CD4-positive, alpha-beta T cell treated with Interleukin-21 for 1 hour (primary cell): ENCODE data around the gene SMTN.
A peak's percentile ranks its signal among the peaks of the same experiment; 100 is the strongest.
"Not testable (repeated sequence)": the region's sequence is repeated elsewhere in the genome, so short reads cannot be mapped to it uniquely, and the experiment has no call there.

ENCODE experiments used
- DNase-seq: peaks from one replicate; pipeline ENCODE4 v3.0.0-alpha.2; 2020

Gene SMTN

DNA sequence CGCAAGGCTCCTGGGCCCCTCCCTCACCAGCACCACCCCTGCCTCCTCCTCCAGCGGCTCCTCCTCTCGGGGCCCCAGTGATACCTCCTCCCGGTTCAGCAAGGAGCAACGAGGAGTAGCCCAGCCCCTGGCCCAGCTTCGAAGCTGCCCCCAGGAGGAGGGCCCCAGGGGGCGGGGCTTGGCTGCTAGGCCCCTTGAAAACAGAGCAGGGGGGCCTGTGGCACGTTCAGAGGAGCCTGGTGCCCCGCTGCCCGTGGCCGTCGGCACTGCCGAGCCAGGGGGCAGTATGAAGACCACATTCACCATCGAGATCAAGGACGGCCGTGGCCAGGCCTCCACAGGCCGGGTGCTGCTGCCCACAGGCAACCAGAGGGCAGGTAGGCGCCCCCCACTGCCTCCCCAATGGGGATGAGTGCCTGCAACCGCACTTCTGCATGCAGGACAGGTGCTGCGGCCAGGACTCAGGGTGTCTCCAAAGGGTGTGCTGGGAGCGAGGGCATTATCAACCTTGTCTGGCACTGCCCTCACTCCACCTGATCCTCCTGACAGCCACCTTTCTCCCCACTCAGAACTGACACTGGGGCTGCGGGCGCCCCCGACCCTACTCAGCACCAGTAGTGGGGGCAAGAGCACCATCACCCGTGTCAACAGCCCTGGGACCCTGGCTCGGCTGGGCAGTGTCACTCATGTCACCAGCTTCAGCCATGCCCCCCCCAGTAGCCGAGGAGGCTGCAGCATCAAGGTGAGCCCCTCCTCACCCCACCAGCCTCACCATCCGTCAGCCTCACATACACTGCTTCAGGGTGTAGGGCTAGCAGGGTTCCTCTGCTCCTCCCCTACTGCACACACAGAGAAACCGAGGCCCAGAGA, 10.2 kb downstream of the SMTN start:
- no peak for DNase-seq

DNA sequence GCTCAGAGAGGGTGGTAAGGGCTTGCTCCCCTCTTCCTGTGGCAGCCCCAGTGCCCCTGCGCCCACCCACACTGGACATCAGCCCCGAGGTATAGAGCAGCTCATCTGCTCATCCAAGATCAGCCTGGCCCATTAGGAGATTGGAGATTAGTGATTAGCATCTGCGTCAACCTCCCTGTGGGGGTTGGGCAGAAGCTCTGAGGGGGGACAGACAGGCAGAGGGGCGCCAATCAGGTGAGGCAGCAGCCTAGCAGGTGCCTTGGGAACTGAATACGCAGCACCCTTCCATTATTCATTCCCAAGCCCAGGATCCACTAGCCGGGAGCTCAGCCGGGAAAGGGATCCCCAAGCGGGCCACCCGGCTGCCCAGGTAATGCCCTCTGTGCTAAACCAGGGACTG, 11.0 kb downstream of the SMTN start:
- DNase-seq: no peak

DNA sequence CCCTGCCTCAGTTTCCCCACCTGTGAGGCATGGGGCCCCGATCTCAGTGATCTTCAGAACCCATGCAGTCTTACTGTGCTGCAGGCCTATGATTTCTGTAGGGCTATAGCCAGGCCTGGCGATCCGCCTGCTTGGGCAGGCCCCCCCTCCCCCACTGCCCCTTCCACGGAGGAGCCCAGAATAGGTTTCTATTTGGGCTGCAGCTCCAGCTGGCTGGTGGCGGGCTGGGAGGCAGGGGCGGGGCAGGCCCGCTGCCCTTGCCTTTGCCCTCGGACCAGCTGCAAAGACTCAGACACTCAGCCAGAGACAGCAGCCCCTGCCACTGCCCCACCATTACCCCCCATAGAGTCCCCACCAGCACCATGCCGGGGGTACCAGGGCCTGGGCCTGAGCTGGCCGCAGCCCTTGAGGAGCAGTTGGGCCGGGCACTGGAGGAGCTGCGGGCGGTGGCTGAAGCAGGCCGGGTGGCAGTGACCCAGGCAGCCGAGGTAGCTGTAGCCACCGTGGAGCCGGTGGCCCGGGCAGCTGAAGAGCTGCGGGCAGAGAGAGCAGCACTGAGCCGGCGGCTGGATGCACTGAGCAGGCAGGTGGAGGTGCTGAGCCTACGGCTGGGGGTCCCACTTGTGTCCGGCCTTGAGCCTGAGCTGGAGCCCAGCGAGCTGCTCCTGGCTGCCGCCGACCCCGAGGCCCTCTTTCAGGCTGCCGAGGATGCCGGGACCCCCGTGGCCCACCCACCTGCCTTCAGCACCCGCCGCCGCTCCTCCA, 12.2 kb downstream of the SMTN start:
- no peak for DNase-seq

DNA sequence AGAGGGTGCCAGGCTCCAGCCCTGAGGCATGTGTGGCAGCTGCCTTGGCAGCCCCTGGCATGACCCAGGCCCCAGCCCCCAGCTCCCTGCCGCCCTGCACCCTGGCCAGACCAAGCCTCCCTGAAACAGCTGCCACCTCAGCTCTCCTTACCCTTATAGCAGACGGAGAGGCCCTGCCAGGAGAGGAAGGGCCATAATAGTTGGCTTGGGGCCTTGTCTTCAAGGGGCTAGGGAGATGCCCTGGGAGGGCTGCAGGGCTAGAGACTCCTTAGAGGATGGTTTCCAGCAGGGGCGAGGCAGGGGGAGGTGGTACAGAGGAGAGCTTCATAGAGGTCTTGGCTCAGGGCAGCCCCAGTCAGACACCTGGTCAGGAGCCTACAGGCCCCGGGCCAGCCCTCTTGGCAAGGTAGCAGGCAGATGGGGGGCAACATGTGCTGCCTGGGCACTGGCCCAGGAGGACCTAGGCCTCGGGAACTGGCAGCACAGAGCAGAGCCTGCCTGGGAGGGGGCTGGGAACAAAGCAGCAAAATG, 13.0 kb downstream of the SMTN start:
- no peak for DNase-seq

DNA sequence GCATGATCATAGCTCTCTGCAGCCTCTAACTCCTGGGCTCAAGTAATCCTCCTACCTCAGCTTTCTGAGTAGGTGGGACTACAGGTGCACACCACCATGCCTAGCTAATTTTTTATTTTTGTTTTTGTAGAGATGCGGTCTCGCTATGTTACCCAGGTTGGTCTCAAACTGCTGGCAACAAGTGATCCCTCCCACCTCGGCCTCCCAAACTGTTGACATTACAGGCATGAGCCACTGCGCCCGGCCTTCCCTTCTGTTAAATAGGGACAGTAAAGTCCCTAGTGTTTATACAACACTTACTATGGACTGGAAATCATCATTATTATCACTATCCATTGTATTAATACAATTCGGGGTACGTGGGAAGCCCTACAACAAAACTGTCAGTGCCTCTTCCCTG, 13.6 kb downstream of the SMTN start:
- DNase-seq: no peak

DNA sequence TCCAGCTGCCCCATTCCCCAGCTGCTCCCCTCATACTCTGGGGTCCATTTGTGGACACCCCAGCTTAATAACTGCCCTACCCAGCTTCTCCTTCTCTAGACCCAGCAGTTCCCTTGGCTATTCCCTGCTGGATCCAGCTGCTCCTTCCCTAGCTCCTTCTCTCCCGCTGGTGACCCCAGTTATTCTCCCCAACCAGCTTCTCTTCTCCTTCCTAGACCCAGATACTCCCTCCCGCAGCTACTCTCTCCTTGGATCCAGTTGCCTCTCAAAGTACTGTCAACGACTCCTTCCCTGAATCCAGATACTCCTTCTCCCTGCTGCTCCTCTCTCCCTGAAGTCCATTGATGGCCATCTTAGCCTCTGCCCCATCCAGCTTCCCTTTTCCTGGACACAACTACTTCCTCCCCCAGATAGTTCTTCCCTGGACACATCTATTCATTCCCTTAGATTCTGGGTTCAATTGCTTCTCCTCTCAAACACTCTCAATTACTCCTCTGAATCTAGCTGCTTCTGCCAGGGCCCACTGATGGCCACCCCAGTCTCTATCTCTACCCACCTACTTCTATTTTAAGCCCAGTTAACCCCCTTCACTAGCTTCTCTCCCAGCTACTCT, 14.6 kb downstream of the SMTN start:
- no peak for DNase-seq

DNA sequence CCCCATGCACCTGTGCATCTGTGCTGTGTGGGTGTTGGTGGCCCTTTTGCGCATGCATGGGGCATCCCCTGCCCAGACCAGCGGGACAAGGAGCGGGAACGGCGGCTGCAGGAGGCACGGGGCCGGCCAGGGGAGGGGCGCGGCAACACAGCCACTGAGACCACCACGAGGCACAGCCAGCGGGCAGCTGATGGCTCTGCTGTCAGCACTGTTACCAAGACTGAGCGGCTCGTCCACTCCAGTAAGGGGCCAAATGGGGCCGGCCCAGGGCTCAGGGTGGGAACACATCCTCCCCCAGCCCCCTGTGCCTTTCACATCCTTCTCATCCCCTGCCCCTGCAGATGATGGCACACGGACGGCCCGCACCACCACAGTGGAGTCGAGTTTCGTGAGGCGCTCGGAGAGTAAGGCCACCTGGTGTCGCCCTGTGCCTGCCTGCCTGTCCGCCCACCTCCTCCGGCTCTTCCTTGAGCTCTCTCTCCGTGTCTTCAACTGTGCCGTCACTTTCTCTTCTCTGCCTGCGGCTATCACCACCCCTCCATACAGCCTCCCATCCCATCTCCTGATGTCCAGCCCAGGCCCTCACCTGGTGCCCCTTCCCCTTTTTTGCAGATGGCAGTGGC, 15.7 kb downstream of the SMTN start:
- DNase-seq: no peak

DNA sequence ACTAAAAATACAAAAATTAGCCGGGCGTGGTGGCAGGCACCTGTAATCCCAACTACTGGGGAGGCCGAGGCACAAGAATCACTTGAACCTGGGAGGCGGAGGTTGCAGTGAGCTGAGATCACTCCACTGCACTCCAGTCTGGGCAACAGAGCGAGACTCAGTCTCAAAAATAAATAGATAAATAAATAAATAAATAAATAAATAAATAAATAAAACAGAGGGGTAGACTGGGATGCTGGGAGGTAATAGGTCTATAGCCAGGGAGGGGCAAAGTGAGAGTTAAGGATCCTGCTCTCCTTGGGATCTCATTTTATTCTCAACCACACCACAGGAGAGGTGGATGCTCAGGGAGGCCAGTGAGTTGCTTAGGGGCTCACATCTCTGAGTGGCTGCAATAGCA, 16.4 kb downstream of the SMTN start:
- DNase-seq: not testable (repeated sequence)

DNA sequence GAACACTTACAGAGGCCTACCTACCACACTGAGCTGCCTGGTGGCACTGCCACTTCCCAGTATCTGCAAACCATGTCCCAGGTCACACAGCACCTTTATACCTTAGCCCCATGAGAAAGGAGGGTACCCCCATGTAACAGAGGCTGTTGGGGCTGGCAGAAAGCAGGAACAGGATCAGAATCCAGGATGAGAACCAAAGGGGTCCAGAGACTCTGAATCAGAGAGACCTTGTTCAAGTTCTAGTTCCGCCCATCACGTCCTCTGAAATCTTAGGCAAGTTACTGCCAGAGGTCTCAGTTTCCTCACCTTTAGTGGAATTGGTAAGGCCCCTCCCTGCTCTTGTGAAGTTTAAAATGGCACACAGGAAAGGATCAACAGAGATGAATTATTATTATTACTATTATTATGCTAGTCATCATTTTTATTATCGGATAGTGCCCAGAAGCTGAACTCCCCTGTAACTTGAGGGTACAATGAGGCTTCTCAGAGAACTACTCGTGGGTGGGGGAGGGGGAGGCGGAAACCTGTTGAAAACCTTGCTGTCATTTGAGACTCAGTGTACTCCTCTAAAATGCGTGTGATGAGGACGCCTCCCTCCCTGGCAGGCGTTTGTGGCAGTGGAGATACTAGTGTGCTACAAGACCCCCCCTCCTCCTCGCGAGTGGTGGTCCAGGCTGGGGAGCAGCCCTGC, 17.0 kb downstream of the SMTN start:
- DNase-seq: no peak

DNA sequence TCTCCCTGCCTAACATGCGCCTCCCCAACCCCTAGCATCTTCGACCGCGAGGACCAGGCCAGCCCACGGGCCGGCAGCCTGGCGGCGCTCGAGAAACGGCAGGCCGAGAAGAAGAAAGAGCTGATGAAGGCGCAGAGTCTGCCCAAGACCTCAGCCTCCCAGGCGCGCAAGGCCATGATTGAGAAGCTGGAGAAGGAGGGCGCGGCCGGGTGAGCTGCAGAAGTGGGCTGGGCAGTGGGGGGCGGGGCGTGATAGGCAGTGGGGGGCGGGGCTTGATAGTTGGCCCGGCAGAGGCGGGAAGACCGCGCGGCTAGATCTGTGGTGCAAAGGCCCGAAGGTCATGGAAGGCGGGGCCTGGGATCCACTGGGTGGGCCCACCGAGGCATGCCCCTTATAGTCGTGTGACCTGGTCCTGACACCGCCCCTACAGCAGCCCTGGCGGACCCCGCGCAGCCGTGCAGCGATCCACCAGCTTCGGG, 17.6 kb downstream of the SMTN start:
- no peak for DNase-seq

DNA sequence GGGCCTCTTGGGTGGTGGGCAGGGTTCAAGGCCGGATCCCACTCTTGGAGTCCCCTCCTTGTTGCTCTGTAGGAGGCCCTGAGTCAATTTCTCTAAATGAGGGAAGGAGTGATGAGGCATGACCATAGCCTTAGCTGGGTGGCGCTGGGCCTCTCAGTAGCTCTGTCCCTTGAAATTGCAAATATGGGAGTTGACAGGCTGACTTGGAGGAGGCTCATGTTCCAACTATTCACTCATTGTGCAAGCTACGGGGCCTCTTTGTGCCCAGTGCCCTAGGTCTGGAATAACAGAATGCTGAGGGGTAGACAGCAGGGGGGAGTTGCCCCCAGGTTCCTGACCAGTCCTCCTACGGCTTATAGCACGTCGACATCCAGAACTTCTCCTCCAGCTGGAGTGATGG, 18.3 kb downstream of the SMTN start:
- DNase-seq: no peak

DNA sequence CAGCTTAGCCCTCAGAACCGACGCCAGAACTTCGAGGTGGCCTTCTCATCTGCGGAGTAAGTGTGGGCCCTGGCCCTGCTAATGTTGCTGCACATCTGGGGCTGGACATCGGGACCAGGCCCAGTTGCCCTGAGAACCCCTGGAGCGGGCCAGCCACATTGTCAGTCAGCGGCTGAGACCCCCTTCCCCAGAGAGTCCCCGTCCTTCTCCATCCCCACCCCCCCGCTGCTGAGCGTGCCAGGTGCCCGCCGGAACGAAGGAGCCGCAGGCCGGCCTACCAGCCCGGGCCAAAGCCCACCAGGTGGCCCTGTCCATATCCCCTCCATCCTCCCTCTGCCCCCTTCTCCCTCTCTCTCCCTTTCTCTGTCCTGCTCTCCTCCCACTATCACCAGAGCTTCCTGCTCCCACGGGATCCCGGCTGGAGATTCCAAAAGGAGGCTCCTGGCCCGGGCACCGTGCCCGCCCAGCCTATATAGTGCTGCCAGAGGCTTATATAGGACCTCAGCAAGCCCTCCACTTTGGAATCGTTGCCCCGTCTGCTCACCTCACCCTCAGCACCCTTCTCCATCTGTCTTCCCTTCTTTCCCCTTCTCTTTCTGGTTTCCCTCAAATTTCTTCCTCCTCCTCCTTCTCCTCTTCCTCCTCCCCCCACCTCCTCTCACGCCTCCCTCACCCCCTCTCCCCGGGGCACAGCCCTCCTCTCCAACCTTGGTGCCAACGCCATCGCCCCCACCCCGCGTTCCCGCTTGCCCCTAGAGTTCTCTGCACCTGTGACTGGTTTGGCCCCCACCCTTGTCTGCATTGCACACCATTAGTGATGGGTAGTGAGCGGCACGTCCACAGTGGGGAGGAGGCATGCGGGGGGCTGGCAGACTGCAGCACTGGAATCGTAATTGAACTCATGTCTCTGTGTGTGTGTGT, 19.0 kb downstream of the SMTN start:
- no peak for DNase-seq

DNA sequence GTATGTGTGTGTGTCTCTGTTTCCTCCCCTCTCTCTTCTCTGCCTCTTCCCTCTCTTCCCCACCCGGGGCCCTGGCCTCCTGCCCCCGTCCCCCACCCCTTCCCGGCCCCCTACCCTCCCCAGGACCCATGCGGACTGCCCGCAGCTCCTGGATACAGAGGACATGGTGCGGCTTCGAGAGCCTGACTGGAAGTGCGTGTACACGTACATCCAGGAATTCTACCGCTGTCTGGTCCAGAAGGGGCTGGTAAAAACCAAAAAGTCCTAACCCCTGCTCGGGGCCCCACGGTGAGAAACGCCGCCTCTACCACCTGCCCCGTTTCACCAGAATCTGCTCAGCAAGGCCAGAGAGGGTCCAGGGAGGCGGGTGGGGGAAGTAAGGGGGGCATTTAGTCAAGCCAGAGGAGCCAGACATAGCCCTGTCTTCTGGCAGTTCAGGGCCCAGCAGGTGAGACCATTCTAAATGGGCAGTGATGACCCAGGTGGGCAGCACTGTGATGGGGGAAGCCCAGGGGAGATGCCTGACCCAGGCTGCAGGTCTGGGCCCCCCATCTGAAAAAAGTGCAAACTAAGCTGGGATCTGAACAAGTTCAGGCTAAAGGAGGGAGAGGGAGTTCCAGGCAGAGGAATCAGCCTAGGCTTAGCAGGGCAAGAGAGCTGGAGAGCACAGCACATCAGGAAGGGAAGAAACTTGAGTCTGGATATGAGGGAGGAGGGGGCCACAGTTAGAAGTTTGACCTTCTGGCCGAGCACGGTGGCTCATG, 19.8 kb downstream of the SMTN start:
- DNase-seq: no peak

DNA sequence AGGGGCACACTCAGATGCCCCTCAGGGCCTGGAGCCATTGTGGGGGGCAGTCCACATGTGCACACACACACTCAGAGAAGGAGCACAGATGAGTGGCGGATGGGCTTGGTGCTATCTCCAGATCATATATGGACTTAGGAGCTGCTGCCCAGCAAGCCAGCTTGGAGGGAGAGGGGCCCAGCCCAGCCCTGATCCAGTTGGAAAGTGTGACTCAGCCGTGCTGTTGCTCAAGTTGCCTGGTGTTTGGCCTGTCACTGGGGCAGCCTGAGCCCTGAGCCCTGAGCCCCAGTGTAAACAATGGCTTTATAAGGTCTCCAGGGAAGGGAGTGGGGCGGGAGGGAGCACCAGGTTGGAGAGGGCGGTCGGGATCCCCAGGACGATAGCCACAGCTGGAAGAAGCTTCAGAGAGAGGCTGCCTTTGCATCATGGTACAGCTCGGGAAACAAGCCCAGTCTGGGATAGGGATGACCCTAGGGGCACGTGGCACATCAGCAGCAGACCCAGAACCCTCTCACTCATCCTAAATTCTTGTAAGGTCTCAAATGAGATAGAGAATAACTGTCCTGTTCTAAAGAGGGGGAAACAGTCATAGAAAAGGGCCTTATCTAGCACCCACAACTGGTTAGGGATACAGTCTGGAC, 21.4 kb downstream of the SMTN start:
- DNase-seq: no peak

DNA sequence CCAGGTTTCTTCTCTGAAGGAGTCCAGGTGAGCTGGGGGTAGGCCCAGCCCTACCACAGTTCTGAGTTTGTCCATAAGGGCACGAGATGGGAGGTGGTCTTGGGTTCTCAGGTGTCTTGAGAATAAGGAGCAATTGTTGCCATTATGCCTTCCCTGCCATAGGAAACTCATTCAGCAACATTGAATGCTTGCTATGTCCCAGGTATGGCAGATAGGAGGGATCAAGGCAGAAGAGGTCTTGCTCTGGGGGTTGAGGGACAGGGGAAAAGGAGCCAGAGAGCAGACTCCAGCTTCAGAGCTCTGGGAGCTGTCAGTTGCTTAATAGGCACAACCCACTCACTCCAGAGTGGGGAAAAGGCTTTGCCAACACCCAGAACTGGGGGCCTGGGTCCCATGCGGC, 22.0 kb downstream of the SMTN start:
- DNase-seq: no peak

DNA sequence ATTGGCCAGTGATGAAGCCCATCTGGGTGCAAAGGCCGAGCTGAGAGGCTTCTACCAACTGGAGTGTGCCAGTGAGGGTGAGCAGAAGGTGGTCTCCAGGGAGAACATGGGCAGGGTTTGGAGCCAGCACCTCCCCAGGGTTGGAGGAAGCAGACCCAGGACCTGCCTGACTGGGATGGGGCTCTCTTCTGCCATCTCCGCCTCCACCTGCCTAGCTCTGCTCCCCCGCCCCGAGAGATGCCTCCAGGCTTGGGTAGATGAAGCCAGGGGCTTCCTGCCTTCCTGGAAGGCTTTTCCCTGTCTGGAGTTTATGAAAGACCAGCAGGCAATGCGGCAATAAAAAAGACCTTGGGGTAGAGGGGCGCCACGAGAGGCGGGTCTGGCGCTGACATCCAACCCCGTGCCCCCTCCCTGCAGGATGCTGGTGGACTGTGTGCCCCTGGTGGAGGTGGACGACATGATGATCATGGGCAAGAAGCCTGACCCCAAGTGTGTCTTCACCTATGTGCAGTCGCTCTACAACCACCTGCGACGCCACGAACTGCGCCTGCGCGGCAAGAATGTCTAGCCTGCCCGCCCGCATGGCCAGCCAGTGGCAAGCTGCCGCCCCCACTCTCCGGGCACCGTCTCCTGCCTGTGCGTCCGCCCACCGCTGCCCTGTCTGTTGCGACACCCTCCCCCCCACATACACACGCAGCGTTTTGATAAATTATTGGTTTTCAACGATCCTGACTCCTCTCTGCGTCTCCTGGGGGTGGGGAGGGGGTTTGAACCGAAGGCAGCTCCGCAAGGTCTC, 23.0 kb downstream of the SMTN start:
- no peak for DNase-seq

DNA sequence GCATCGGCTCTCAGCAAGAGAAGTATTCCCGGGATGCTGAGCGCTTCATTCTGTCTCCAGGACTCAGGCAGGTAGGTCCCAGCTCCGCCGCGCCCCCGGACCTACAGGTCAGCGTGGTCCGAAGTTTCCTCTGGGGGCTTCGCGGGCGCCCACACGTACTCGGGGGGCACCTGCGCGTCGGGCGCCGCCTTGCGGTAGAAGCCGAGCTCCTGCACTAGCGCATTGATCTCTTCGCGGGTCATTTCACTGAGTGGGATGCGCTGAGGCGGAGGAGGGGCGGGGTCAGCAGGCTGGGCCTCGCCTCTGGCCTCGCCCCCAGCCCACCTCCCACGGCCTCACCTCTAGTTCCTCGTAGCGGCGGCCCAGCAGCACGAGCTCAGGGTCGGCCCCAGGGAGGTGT, 23.8 kb downstream of the SMTN start:
- peak; percentile 22 for DNase-seq

DNA sequence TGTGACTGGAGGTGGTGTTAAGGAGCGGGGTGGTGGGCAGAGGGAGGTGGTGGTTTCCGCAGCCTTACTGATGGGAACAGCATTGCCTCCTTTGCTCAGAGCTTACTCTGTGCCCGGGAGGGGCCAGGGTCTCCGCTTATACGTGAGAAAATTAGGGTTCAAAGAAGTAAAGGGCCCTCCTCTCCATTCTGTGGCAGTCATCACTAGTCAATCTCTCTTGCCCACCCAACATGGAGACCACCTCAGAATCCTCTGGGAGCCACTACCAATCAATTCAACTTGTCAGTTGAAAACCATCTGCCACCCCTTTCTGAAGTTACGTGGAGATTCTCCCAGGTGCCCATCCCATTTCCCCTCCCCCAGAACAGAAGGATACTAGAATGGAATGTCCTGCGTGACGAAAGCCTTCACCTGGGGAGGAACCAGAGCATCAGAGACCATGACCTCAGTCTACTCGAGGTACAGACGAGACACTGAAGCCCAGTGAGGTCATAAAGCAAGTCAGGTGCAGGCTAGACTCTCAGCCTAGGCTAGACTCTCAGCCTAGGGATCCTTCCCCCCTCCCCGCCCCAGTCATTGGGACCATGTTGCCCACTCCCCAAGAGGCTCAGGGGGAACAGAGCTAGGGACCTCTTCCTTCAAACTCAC, 24.3 kb downstream of the SMTN start:
- DNase-seq: no peak
